Right renal cortex interstitium (tissue), 3 donors: ENCODE results near the gene TXK. TPM values are rescaled to one million over a fixed set of nuclear protein-coding genes. Genes with fewer than 3 reads are reported as not detected.
A peak's percentile ranks its signal among the peaks of the same experiment; 100 is the strongest.

ENCODE experiments used
- DNase-seq, 3 donors: peaks; one replicate each; pipeline ENCODE4 v3.0.0-alpha.2; 2013; ENCODE audit warnings: low read depth in 3 of 3, low spot score in 2 of 3
- polyA plus RNA-seq, 3 donors: library from polyadenylated mRNA; unstranded; fragments of 120-200 nt; gene quantifications; one replicate each; pipeline ENCODE4 v1.2.1, GENCODE V29; 2013; ENCODE audit not compliant: insufficient read length in 3 of 3

The TXK gene
- polyA plus RNA-seq, 3 donors: 1.0 to 2.0 (median 1.8) TPM

DNA sequence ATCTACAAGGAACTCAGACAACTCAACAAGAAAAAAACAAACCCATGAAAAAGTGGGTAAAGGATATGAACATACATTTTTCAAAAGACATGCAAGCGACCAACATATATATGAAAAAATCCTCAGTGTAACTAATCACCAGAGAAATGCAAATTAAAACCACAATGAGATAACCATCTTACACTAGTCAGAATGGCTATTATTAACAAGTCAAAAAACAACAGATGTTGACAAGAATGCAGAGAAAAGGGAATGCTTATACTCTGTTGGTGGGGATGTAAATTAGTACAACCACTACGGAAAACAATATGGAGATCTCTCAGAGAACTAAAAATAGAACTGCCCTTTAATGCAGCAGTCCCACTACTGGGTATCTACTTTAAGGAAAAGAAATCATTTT lies 105.4 kb downstream of the TXK start:
- DNase-seq: no peak

DNA sequence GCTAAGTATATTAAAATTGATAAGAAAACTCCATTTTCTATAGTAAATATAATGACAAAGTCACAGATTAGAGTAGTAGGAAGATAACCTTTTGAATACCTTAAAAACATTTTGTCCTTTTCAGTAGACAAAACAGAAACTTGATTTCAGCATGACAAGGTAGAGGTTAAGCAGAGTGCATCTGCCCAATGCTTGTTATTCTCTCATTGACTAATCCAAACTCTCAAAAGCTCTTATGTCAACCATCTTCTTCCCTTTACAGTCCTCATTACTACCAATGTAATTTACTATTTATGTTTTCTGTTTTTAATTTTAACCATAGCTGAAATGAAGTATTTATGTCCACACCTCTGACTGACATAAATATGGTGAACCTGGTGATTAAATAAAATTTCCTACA lies 106.4 kb downstream of the TXK start:
- no peak for DNase-seq

DNA sequence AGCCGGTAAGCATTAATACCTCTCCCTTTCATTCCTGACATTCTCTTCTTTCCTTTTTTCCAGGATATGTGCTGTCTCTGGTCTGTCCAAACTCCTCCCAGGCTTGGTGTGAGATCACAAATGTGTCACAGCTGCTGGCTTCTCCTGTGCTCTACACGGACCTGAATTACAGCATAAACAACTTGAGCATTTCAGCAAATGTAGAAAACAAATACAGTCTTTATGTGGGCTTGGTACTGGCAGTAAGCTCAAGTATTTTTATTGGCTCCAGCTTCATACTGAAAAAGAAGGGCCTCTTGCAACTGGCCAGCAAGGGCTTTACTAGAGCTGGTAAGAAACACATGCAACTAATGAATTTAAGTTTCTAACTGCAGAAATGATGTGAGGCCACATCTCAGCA lies 109.0 kb downstream of the TXK start:
- DNase-seq: no peak

DNA sequence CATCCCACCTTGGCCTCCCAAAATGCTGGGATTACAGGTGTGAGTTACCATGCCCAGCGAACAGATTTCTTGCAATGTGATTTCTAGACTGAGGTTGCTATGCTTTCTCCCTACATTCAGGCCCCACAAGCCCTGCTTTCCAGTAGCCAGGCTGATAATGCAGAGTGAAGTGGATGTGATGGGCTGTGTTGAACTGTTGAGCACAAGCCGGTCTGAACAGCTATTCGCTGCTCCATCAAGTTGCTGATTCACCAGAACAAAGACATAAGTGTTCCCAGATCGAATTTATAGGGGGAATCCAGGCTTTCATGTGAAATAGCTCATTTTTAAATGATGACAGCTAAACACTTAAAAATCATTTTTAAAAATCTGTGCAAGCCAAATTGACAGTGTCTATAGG lies 109.5 kb downstream of the TXK start:
- DNase-seq: no peak

DNA sequence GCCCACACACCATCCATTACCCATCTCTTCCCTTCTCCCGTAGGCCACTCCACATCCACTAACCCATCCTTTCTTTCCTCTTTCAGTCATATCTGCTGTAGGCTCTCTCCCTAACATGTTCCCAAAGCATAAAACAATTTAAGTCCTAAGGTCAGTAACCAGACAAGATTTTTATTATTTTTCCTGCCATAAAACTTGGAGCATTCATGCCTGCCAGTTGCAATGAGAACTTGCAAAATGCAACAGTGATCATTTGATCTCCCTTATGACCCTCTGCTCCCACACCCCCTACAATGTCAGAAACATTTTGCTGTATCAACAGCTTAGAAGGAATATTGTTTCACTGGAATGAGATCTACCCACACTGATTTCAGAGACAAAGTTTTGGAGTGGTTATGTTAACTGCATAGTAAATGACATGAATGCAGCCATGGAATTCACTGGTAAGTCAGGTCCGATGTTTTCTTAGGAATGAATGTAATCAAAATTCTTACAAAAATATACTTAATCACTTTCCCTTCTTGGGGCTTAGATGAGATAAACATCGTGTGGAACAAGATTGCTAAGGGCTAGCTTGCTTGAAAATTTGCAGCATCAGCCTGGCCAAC lies 111.8 kb downstream of the TXK start:
- DNase-seq: no peak

DNA sequence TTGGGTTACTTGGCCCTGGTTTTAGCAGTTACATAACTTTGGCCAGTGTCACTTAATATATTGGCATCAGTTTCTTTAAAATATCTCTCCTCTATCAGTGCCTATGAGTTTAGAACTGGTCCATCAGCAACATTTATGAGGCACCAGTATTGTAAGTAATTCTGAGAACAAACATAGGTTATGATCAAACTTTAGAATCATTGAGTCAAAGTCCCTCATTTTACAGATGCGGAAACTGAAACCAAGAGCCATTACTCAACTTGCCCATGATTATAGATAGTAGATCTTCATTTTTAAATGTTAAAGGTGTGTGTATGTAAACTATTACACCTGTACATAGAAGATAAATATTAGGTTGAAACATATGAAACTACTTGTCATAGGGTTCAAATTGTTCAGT lies 113.0 kb downstream of the TXK start:
- DNase-seq: no peak

DNA sequence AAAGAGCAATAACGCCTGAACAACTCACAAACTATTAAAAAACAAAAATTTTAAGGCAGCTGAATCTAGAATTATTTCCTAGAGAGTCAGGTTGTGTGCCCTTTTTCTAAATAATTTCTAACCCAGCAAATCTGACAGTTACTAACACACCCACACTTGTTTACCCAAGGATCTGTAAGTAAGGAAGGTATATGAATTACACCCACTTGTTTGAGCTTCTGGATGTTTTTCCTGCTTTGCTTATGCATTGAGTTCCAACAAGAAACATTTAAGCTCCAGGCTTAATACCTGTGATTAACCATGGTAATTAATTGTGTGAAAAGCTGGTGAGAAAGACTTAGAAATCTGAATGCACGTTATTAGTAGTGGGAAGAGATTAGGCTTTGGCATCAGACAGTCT lies 115.9 kb downstream of the TXK start:
- DNase-seq: no peak

DNA sequence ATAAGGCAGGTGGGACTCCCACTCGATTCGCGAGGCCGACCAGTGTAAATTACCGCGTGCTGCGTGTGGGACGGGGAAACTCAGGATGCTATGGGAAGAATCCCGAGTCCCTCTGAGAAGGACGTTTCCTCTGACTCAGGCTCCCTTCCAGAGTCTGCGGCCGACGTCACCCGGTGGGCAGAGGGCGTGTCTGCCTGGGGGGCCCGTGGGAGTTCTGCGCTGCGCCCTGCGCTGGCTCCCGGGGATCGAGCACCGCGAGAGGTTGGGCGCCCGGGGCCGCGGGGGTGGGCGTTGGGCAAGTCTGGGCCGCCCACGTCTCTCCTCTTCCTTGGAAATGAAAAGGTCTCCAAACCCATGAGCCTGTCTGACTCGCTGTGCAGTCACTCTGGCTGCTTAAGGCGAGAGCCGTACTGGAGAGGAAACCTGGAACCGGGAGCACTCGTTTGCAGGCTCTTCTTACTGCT lies 116.9 kb downstream of the TXK start:
- DNase-seq: peak in 2 of 3 donors; percentile 25 to 47

Other genes with a start within 250 kb of the TXK start
- gene NFXL1, start 219.7 kb downstream of the TXK start, polyA plus RNA-seq: 10 to 100 TPM; 24.0 to 29.2 (median 24.5) TPM
- gene CNGA1, start 117.6 kb downstream of the TXK start, polyA plus RNA-seq: 1 to 10 TPM; 4.0 to 6.5 (median 4.2) TPM
- 10 to 100 TPM in 2 of 3 donors, 1 to 10 TPM in 1; 6.4 to 11.5 (median 10.9) TPM for gene NIPAL1, start 117.5 kb downstream of the TXK start, polyA plus RNA-seq
- gene TEC, start 135.6 kb upstream of the TXK start, polyA plus RNA-seq: 1 to 10 TPM; 3.7 to 4.9 (median 4.0) TPM
- 10 to 100 TPM; 69.2 to 73.8 (median 70.7) TPM for gene SLAIN2, start 207.3 kb upstream of the TXK start, polyA plus RNA-seq